ENCODE measurements around the gene SFXN1. TPM values are rescaled to one million over a fixed set of nuclear protein-coding genes. Genes with fewer than 3 reads are reported as not detected.

SFXN1 gene
- total RNA-seq, 3 donors from 2014 or later (not counting 1 experiment from before 2014, with no cell fraction given): 30.3 to 55.2 (median 44.0) TPM

GRCh38 chr5:175460126-175460525, 18.2 kb upstream of the SFXN1 start:
- 60% methylated on average over 6 of the region's 7 CpGs for WGBS (ENCODE audit: insufficient coverage)
- Mint-ChIP-seq H3K27ac (no peak overlapping the region), H3K4me1 (peaks cover 5 to 6% of the 10 kb centered on the region in 2 donors), H3K27me3 (ENCODE audit: low read depth in 2 of 2) (peaks cover 15 to 35% of the 10 kb centered on the region in 2 donors), H3K4me3 (no peak overlapping the region), H3K9me3 (no peaks in the 10 kb centered on the region), H3K36me3 (no peaks in the 10 kb centered on the region)
- Histone ChIP-seq H3K4me3 (ENCODE audit: low read length) (no peak overlapping the region), H3K27ac (ENCODE audit: low read length) (no peak overlapping the region), H3K27me3 (ENCODE audit: control insufficient read depth, insufficient read depth, low read length) (peaks cover 2% of the 10 kb centered on the region), H3K9me3 (ENCODE audit: control insufficient read depth, insufficient read depth, low read length) (no peaks in the 10 kb centered on the region), H3K36me3 (ENCODE audit: control insufficient read depth, insufficient read depth, low read length) (no peaks in the 10 kb centered on the region), H3K4me1 (ENCODE audit: control insufficient read depth, insufficient read depth, low read length) (peaks cover 5% of the 10 kb centered on the region)
- intact Hi-C loops (cut with micrococcal nuclease): no loop called here
- ATAC-seq (no peak), DNase-seq (peak in 1 of 2 donors; percentile 22)
- TF ChIP-seq CTCF (IDR thresholded peaks at IDR 0.05): no peak

GRCh38 chr5:175460552-175460951, 17.8 kb upstream of the SFXN1 start:
- H3K36me3 Mint-ChIP-seq: no peaks in the 10 kb centered on the region
- WGBS (ENCODE audit: insufficient coverage): 92% methylated on average over 2 of the region's 2 CpGs
- no peaks in the 10 kb centered on the region for H3K9me3 Mint-ChIP-seq
- intact Hi-C loops (cut with micrococcal nuclease): no loop called here
- Histone ChIP-seq H3K36me3 (ENCODE audit: control insufficient read depth, insufficient read depth, low read length) (no peaks in the 10 kb centered on the region), H3K4me1 (ENCODE audit: control insufficient read depth, insufficient read depth, low read length) (peaks cover 5% of the 10 kb centered on the region), H3K9me3 (ENCODE audit: control insufficient read depth, insufficient read depth, low read length) (no peaks in the 10 kb centered on the region), H3K4me3 (ENCODE audit: low read length) (no peak overlapping the region), H3K27ac (ENCODE audit: low read length) (no peak overlapping the region), H3K27me3 (ENCODE audit: control insufficient read depth, insufficient read depth, low read length) (peaks cover 2% of the 10 kb centered on the region)
- H3K27ac Mint-ChIP-seq: no peak overlapping the region
- peaks cover 13 to 31% of the 10 kb centered on the region in 2 donors for H3K27me3 Mint-ChIP-seq (ENCODE audit: low read depth in 2 of 2)
- no peak for TF ChIP-seq CTCF (IDR thresholded peaks at IDR 0.05)
- H3K4me1 Mint-ChIP-seq: peaks cover 5 to 6% of the 10 kb centered on the region in 2 donors
- DNase-seq: no peak
- no peak for ATAC-seq
- H3K4me3 Mint-ChIP-seq: no peak overlapping the region

- H3K27ac Mint-ChIP-seq: no peak overlapping the region
- H3K4me3 Mint-ChIP-seq: no peak overlapping the region
- H3K27ac ChIP-seq (ENCODE audit: low read length): no peak overlapping the region
- H3K36me3 ChIP-seq (ENCODE audit: control insufficient read depth, insufficient read depth, low read length): no peaks in the 10 kb centered on the region
- WGBS (ENCODE audit: insufficient coverage): 87% methylated on average over 13 of the region's 13 CpGs
- TF ChIP-seq CTCF (IDR thresholded peaks at IDR 0.05): no peak
- H3K9me3 Mint-ChIP-seq: no peaks in the 10 kb centered on the region
- H3K4me1 ChIP-seq (ENCODE audit: control insufficient read depth, insufficient read depth, low read length): peaks cover 5% of the 10 kb centered on the region
- DNase-seq: no peak
- H3K4me3 ChIP-seq (ENCODE audit: low read length): no peak overlapping the region
- H3K4me1 Mint-ChIP-seq: peaks cover 5 to 6% of the 10 kb centered on the region in 2 donors
- no peaks in the 10 kb centered on the region for H3K36me3 Mint-ChIP-seq
- peaks cover 11 to 29% of the 10 kb centered on the region in 2 donors for H3K27me3 Mint-ChIP-seq (ENCODE audit: low read depth in 2 of 2)
- no peaks in the 10 kb centered on the region for H3K9me3 ChIP-seq (ENCODE audit: control insufficient read depth, insufficient read depth, low read length)
- peaks cover 1% of the 10 kb centered on the region for H3K27me3 ChIP-seq (ENCODE audit: control insufficient read depth, insufficient read depth, low read length)
- ATAC-seq: no peak
- intact Hi-C loops (cut with micrococcal nuclease): no loop called here
Observed at GRCh38 chr5:175461370-175461769, 17.0 kb upstream of the SFXN1 start.

GRCh38 chr5:175463641-175464040, 14.7 kb upstream of the SFXN1 start:
- Mint-ChIP-seq H3K36me3 (no peaks in the 10 kb centered on the region), H3K27ac (no peak overlapping the region), H3K9me3 (no peaks in the 10 kb centered on the region), H3K4me3 (no peak overlapping the region), H3K4me1 (peaks cover 5 to 6% of the 10 kb centered on the region in 2 donors), H3K27me3 (ENCODE audit: low read depth in 2 of 2) (peaks cover 16 to 24% of the 10 kb centered on the region in 2 donors)
- H3K27ac ChIP-seq (ENCODE audit: low read length): no peak overlapping the region
- ATAC-seq: no peak
- H3K36me3 ChIP-seq (ENCODE audit: control insufficient read depth, insufficient read depth, low read length): no peaks in the 10 kb centered on the region
- DNase-seq: no peak
- TF ChIP-seq CTCF (IDR thresholded peaks at IDR 0.05): no peak
- no peaks in the 10 kb centered on the region for H3K27me3 ChIP-seq (ENCODE audit: control insufficient read depth, insufficient read depth, low read length)
- no peaks in the 10 kb centered on the region for H3K9me3 ChIP-seq (ENCODE audit: control insufficient read depth, insufficient read depth, low read length)
- peaks cover 5% of the 10 kb centered on the region for H3K4me1 ChIP-seq (ENCODE audit: control insufficient read depth, insufficient read depth, low read length)
- no peak overlapping the region for H3K4me3 ChIP-seq (ENCODE audit: low read length)
- WGBS (ENCODE audit: insufficient coverage): 86% methylated on average over 3 of the region's 3 CpGs
- intact Hi-C loops (cut with micrococcal nuclease): no loop called here
